NCI-H2196 (cell line): ENCODE results near the gene CHCHD6.

Experiments used
- DNase-seq: peaks from one replicate; lab custom pipeline; 2025; ENCODE audit not compliant: unreplicated experiment; lab: John Stamatoyannopoulos, UW

The CHCHD6 gene

DNA sequence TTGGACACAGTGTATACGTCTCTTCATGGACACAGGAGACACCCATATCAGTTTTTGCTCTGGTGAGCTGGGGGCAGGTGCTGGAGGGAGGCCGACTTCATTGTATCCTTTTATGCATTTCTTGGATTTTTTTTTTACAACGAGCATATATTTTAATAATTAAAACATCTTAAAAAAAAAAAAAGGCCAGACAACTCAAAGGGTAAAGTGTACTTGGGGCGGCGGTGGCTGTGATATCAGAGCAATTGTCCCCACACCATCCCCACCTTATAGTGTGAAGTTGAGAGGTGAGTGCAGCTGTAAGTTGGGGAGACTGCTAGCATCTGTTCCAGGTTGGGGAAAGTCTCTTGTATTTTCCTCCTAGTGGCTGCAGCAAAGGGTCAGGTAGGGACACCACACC, 266.9 kb downstream of the CHCHD6 start:
- no peak for DNase-seq

DNA sequence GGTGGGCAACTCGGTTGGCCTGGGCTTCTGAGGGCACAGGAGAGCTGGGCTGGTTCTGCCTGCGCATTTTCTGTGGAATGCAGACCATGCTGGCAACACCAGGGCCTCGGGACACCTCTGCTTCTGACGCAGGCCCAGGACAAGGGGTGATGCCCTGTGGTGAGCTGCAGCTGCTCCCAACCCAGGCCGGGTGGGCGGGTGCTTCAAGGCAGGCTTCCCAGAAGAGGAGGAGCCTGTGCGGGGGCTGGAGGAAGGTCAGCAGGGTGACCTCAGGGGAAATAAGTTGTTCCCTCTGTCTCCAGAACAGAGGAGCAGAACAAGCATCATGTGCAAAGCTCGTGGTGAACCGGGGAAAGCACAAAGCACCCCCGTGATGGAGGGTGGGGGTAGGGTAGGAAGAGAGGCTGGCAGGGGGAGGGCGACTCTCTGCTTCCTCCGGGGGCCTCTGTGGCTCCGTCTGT, 267.9 kb downstream of the CHCHD6 start:
- DNase-seq: no peak

DNA sequence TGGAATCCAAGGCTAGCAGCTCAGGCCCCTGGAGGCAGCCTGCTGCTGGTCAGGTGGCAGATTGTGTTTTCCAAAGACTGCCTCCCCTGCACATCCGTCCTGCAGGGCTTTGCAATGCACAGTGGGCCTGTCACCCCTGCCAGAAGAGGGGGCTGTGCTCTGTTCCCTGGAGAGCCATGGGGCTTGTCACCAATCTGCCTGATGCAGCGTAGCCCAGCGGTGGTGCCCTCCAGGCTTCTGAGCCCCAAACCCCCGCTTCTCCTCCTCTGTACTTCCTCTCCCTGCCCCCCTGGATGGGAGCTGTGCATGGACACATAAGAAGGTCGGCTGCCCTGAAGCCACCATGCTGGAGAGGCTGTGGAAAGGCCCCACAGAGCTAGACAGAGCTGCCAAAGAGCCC, 268.8 kb downstream of the CHCHD6 start:
- DNase-seq: no peak

DNA sequence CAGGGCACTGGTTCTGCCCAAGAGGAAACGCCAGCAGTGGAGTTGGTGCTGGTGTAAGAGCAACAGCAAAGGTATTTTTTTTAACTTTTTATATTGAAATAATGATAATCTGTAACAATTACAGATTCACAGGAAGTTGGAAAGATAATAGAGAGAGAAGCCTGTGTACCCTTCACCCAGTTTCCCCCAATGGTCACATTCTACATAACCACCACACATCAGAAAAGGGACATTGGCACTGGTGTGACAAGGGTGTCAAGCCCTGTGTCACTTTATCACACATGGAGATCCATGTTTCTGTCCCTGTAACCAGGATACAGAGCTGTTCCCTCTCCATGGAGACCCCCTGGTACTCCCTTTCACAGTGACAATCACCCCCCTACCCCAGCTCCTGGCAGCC, 269.8 kb downstream of the CHCHD6 start:
- no peak for DNase-seq

DNA sequence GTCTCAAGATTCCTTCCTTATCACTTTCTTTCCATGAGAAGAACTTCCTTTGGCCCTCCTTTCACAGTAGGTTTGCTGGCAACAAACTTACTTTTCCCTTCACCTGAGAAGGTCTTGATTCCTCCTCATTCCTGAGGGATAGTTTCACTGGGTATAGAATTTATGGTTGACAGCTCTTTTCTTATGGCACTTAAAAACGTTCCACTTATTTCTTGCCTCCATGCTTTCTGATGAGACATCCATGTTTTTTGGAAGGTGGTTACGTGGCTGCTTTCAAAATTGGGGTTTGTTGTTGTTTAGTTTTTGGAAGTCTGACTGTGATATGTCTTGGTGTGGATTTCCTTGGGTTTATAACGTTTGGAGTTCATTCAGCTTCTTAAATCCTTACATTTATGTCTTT, 270.7 kb downstream of the CHCHD6 start:
- no peak for DNase-seq

DNA sequence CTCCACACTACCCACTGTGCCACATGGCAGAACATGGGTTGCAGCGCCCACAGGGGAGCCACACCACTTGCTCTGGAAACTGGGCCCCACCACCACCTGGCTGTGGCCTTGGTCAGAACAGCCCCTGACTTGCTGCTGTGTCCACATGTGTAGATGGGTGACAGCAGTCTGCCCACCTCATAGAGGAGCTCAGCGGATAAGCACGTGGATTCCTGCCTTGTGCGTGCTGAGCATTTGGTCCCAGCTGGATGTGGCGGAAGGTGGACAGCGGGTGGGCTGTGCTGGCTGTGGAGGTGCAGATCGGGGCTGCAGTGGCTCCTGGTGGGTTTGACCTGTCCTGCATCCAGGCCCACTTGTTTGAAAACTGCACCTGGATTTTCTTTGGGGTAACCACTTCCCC, 272.9 kb downstream of the CHCHD6 start:
- no peak for DNase-seq

DNA sequence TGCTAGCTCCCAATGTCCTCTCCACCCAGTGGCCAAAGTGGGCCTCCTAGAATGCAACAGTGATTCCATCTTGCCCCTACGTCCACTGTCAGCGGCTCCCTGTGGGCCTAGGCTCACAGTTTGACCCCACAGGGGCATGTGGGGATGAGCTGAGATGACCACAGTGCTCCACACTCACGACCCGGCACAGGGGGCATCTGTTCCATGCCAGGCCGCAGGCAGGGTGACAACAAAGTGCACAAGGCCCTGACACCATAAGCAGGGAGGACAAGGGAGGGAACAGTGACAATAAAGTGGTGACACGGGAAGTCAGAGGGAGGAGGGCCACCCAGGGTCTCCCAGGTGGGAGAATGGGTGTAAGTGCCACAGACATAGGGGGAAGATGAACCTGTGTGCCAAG, 273.8 kb downstream of the CHCHD6 start:
- no peak for DNase-seq

DNA sequence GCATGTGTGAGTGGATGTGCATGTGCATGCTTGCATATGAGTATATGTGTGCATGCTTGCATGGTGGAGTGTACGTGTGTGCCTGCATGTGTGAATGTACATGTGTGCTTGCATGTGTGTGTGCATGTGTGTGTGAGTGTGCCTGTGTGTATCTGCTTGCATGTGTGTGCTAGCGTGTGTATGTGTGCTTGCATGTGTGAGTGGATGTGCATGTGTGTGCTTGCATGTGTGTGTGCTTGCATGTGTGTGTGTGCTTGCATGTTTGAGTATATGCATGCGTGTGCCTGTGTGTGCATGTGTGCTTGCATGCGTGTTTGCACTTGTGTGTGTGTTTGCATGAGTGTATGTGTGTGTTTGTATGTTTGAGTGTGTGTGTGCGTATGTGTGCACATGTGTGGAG, 274.3 kb downstream of the CHCHD6 start:
- no peak for DNase-seq

DNA sequence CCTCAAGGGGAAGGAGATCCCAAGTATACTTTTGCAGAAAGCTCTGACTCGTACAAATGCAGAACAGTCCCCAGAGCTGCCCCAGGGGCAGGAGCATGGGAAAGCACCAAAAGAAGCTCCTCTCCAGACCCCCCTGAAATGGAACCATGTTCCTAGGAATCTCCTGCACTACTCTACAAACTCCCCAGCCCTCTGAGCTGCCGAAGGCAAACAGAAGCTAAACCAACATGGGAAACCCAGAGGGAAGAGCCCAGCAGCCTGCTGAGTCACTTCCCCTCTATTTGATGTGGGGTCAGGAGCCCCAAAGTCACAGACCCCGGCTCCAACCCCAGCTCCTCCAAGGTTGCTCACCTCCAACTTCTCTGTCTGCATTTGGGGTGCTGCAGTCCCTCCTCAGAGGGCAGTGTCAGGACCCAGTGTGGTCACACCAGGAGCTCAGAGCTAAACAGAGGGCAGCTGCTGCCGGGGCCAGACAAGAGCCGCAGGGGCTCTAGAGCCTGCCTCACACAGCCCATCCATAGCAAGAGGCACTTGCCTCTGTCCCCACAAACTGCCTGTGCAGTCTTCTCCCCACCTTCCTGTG, 275.1 kb downstream of the CHCHD6 start:
- no peak for DNase-seq

DNA sequence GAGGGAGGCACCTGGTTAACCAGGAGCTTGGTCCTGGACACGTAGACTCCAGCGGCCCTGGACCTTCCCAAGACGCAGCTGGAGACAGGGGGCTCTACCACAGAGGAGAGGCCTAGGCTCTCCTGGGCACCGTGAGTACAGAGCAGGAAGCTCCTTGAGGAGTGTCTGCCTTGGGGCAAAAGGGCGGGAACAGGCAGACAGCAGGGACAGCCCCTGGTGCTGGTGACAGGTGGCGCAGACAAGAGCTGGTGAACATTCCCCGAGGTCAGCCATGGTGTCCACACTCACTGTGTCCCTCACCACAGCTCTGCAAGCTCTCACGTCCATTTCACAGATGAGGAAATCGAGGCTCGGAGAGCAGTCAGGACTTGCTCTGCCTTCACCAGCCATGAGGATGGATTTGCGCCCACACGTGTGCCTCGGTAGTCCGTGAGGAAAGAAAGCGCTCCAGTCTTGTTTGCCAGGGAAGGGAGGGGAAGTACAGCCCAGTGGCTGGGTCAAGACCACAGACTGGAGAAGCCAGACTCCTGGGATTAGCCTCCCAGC, 276.3 kb downstream of the CHCHD6 start:
- DNase-seq: no peak

DNA sequence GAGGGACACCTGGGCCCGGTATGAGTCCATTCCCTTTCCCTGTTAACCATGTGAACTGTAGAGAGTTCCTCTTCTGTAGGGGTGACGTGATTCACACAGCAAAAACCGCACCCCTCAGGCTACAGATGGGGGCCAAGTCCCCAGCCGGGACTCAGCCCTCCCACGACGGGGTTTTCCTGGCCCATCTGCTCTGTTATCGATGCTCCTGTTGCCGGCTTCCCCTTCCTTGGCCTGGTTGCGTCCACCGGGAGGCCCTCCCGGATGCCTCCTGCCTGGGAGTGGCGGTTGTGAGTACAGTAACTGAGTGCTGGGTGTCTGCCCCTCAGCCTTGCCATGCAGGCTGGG, 278.1 kb downstream of the CHCHD6 start:
- DNase-seq: peak; percentile 49

DNA sequence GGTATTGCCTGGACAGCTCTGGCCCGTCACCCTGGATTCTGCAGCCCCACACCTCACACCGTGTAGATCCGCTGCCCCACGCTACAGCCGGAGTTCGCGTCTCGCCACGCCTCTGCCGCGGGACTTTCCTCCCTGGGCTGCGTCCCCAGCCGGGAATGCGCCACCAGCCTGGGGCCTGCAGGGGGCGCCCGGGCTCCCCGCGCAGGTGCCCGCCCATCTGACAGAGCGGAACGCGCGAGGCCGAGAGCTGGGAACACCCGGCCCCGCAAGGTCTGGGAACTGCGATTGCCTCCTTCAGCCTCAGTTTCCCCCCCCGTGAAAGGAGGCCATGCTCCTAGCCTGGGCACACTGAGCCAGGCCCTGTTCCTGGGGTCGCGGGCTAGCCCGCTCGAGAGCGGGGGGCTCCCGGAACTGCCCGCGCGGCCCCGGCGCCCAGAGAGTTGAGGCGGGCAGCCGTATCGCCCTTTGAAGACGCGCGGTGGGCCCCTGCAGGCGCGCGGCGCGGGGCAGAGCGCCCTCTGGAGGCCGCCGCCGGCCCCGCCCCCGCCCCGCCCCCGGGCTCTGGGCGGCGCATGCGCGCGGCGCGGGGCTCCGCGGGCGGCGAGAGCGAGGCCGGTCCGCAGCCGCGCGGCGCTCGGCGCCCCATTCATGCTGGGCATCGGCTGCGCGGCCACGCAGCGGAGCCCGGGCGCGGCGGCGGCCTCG, 278.6 kb downstream of the CHCHD6 start, which contains the start of gene PLXNA1:
Gene PLXNA1, plus strand, starts transcription at position 645 of the 705 bp plus-strand sequence. CDS start 5,479 bp downstream, outside the sequence.
- DNase-seq: peak; percentile 86

DNA sequence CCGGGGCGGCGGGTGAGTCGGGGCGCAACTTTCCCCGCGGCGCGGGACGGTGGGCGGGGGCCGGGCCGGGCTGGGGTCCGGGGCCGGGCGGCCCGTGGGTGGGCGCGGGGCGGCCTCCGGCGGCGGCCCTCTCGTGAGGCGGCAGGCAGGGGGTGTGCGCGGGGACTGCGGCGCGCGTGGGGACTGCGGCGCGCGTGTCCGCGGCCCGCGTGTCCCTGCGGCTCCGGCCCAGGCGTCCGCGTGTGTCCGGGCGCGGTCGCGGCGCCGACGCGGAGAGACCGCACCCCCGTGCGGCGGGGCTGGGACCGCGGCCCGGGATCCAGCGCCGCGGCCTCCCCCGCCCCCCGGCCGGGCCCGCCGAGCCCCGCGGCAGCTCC, 279.2 kb downstream of the CHCHD6 start:
- DNase-seq: no peak

DNA sequence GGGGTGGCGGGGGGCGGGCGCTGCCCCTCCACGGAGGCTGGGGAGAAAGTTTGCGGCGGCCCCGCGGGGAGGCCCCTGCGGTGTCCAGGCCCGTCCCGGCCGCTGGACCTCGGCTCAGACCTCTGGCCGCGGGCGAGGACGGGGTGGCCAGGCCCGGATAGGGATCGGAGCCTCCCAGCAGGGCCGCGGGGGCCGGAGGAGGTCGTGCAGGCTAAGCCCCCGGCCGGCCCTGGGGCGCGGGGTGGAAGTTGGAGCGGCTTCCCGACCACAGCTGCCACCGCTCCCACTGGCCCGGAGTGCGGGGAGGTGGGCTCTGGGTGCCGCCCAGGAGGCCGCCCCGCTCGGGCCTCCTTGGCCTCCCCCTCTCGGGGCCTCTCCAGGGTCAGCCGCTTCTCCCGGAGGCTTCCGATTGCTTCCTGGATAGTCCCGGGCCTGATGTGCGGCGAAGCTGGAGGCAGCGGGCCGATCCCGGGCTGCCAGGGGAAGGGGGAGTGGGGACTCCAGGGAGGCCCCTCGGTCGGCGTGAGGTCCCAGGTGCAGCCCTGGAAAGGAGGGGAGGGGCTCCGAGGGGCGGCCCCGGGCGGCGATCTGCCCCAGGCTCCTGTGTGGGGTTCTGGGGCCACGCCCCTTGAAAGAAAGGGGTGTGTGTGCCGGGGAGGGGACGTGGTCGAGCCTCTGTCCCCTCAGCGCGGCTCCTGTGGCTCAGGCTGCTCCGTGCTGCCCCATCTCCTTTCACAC, 279.8 kb downstream of the CHCHD6 start:
- peak; percentile 16 for DNase-seq

DNA sequence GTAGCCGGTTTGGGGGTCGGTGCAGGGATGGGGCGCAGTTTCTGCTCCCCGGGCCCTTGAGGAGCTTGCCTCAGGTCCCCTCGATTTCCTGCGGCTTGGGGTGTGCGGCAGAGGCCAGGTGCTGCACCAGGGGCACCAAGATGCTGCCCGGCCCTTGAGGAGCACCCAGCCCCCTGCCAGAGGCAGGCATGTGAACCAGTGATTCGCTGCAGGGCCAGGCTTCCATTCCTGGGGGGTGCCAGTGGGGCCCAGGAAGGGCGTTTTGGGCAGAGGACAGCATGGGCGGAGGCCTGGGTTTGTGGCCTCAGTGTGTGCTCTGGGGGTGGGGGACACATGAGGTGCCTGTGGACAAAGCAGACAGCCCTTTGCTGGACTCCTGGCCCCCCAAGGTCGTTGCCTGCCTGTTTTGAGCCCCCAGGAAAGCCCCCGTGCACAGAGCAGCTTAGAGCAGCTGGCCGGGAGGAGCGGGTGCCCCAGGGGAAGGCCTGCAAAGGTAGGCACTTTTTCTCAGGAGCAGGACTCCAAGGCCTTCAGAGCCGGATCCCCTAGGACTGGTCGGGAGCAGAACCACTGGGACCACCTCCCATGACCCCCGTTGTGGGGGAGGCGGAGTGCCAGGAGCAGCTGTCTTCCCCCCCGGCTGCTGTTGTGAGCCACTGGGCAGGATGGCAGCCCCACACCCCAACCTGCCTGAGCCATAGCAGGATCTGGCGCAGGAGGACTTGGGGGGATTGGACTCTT, 280.5 kb downstream of the CHCHD6 start:
- no peak for DNase-seq

DNA sequence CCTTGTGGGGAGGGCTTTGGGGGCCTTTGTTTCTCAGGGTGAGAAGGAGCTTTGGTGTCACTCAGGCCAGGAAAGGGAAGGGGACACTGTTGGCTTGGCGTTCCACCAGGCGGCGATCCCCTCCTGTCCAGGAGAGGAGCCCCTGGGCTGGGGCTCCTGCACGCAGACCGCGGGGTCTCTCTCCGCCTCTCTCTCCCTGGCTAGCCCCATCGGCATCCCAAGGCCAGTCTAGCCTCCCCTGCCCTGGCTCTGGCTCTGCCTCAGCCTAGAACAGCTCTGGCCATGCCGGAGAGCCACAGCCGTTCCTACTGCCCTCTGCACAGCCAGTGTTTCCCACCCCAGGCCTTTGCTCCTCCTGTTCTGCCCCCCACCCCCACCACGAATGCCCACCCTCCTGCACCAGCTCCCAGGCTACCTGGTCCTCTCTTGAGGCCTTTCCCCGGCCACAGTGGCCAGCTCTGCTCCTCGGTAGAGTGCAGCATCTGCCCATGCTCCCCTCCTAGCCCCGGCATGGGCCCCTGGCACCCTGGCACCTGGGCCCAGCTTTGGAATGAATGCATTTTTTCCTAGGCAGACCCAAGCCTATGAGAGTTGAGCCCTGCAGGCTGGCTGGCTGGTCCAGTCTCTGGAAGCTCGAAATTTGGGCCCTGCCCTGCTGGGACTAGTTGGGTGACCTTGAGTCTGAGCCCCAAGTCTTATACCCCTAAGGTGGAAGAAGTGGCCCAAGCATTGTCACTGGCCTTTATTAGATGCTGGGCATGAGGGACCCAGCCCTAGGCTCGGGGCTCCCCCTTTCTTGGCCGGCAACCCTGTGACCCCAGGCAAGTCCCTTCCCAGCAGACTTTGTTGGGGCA, 281.3 kb downstream of the CHCHD6 start:
- DNase-seq: no peak

DNA sequence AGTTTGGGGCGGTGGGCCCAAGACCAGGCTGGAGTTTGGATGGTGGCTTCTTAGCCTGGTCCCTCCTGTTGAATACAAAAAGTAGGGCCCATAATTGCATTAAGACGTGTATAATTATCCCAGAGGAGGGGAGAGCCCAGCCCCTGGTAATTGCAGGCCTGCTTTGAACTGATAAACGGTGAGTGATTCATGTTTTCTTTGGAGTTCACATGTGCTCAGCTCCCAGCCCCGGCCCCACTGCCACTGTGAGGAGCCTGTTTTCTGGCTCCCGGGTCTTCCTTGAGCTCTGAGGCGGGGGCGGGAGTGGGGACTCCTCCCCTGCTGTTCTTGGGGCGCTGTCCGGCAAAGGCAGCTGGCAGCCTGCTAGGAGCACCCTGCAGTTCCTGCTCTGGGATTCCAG, 282.0 kb downstream of the CHCHD6 start:
- no peak for DNase-seq

DNA sequence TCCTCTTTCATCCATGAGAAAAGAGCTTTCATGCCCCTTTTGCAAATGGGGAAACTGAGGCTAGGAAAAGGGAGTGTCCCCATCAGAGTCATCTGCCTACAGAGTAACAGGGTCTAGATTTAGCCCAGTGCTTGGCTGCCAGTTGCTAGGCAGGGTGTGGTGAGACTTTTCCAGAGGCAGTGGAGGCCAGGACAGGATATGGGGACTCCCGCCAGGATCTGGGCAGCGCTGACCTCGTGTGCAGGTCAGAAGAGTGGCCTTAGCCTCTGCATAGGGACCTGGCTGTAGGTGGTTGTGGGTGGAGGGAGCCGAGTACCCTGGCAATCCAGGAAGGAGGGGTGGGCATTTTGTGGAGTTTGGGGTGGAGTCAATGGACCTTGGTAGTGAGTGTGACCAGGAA, 283.1 kb downstream of the CHCHD6 start:
- no peak for DNase-seq

DNA sequence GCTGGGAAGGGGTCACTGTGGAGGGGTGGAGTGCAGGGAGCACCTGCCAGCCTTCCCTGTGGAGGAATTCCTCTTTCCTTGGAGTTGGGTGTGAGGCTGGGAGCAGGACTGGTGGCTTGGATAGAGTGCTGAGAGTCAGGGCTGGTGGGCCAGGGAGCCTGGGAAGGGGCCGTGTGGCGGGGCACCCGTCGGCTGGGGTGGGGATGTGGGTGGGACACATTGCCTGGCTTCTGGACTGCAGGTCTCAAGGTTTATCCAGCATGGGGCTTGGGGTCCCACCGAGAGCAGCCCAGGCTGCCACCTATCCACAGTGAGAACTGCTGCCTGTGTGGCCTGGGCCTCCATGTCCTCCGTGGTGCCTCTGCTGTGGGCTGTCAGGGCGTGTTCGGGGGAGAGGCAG, 283.6 kb downstream of the CHCHD6 start:
- DNase-seq: no peak

DNA sequence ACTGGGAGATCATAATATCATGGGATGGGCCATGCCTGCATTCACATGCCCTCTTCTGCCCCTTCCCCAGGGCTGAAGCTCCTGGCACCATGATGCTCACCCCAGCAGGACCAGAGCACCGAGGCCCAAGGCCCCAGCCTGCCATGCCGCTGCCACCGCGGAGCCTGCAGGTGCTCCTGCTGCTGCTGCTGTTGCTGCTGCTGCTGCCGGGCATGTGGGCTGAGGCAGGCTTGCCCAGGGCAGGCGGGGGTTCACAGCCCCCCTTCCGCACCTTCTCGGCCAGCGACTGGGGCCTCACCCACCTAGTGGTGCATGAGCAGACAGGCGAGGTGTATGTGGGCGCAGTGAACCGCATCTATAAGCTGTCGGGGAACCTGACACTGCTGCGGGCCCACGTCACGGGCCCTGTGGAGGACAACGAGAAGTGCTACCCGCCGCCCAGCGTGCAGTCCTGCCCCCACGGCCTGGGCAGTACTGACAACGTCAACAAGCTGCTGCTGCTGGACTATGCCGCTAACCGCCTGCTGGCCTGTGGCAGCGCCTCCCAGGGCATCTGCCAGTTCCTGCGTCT, 284.5 kb downstream of the CHCHD6 start:
- no peak for DNase-seq
